H1 (cell line): ENCODE results near the gene KLC4. TPM values are rescaled to one million over a fixed set of nuclear protein-coding genes. Genes with fewer than 3 reads are reported as not detected.

ENCODE experiments used
- CTCF ChIA-PET: fragments of 300-600 bp; sonication (Branson Sonifier 250); formaldehyde crosslinking; loops from one replicate; lab custom pipeline; 2021; ENCODE audit not compliant: partially characterized antibody; lab: Charles Lee
- POLR2A ChIA-PET: fragments of 300-600 bp; sonication (Branson Sonifier 250); formaldehyde crosslinking; loops from one replicate; lab custom pipeline; 2021; ENCODE audit warnings: inconsistent platforms; ENCODE audit not compliant: partially characterized antibody; lab: Charles Lee
- DNase-seq, 2 experiments: peaks; one replicate each; pipeline versions ENCODE4 v3.0.0 to v3.0.0-alpha.2; 2010 to 2022; ENCODE audit warnings: low spot score in 2 of 2, low read depth in 1 of 2, mixed read lengths in 1 of 2
- FAIRE-seq: peaks from 2 replicates; lab custom pipeline; 2011; peaks lifted over from hg19 to GRCh38; lab: Jason Lieb, UNC
- H2AFZ ChIP-seq: 2 replicates; pipeline ENCODE4 v1.8.1; 2012; ENCODE audit warnings: low read length, inconsistent platforms
- H2AK5ac ChIP-seq: 2 replicates; pipeline ENCODE4 v1.6.1; 2013; ENCODE audit warnings: low read depth, low read length
- H2BK120ac ChIP-seq: replicated peaks from 2 replicates; pipeline ENCODE3; 2013; ENCODE audit warnings: low read depth, low read length, inconsistent platforms
- H2BK12ac ChIP-seq: 2 replicates; pipeline ENCODE4 v1.6.1; 2013; ENCODE audit warnings: low read depth, low read length
- H2BK15ac ChIP-seq: 2 replicates; pipeline ENCODE4 v1.6.1; 2013; ENCODE audit warnings: low read length
- H2BK20ac ChIP-seq: 2 replicates; pipeline ENCODE4 v1.6.1; 2013; ENCODE audit warnings: low read length
- H2BK5ac ChIP-seq: 2 replicates; pipeline ENCODE4 v1.6.1; 2013; ENCODE audit warnings: low read depth, low read length
- H3K14ac ChIP-seq: 2 replicates; pipeline ENCODE4 v1.6.1; 2013; ENCODE audit warnings: inconsistent platforms; ENCODE audit not compliant: insufficient read length
- H3K18ac ChIP-seq: 2 replicates; pipeline ENCODE4 v1.6.1; 2013; ENCODE audit warnings: low read length; ENCODE audit errors: extremely low read depth
- H3K23ac ChIP-seq: 2 replicates; pipeline ENCODE4 v1.6.1; 2013; ENCODE audit warnings: inconsistent platforms; ENCODE audit not compliant: insufficient read length
- H3K23me2 ChIP-seq: 2 replicates; pipeline ENCODE4 v1.6.1; 2013; ENCODE audit warnings: low read depth, low read length
- H3K27ac ChIP-seq: 2 replicates; pipeline ENCODE4 v1.6.1; 2011; ENCODE audit warnings: low read depth, low read length, inconsistent platforms
- H3K27me3 ChIP-seq, 4 experiments: replicated peaks in 1 of 4; 1 replicate in 1 of 4; 2 replicates in 3 of 4; pipeline versions ENCODE4 v1.6.1 to v1.8.1; 2011 to 2013; ENCODE audit warnings: low read length in 3 of 4, mild to moderate bottlenecking in 3 of 4, inconsistent platforms in 2 of 4, mixed read lengths in 2 of 4, moderate library complexity in 1 of 4; ENCODE audit not compliant: control insufficient read depth in 3 of 4, insufficient read depth in 3 of 4; ENCODE audit errors: extremely low read depth in 1 of 4
- H3K36me3 ChIP-seq, 4 experiments: 2 replicates each; pipeline versions ENCODE4 v1.6.1 to v1.8.1; 2011 to 2013; ENCODE audit warnings: mild to moderate bottlenecking in 4 of 4, low read length in 3 of 4, moderate library complexity in 2 of 4, control low read depth in 1 of 4, inconsistent platforms in 1 of 4; ENCODE audit not compliant: insufficient read depth in 4 of 4, control insufficient read depth in 2 of 4
- H3K4ac ChIP-seq: replicated peaks from 2 replicates; pipeline ENCODE3; 2013; ENCODE audit warnings: low read length, low read depth, mixed read lengths, inconsistent platforms; ENCODE audit not compliant: insufficient read length
- H3K4me1 ChIP-seq, 4 experiments: replicated peaks in 1 of 4; 1 replicate in 1 of 4; 2 replicates in 3 of 4; pipeline versions ENCODE4 v1.6.1 to v1.8.1; 2011 to 2013; ENCODE audit warnings: low read length in 3 of 4, inconsistent platforms in 2 of 4, mixed read lengths in 1 of 4; ENCODE audit not compliant: insufficient read depth in 4 of 4, control insufficient read depth in 3 of 4
- H3K4me2 ChIP-seq, 2 experiments: 2 replicates each; pipeline versions ENCODE4 v1.6.1 to v1.8.1; 2011 to 2013; ENCODE audit warnings: low read depth in 2 of 2, low read length in 2 of 2, control low read depth in 1 of 2, inconsistent platforms in 1 of 2, mild to moderate bottlenecking in 1 of 2; ENCODE audit not compliant: insufficient read depth in 1 of 2
- H3K4me3 ChIP-seq, 4 experiments: fragments of 200-600, 300-600 bp in 1 of 4; sonication (generic), shearing (Covaris generic), sonication (Bioruptor Twin) in 1 of 4; 2 replicates each; pipeline versions ENCODE4 v1.5.1 to v1.8.1; 2011 to 2016; ENCODE audit warnings: low read length in 4 of 4, low read depth in 3 of 4, control low read depth in 2 of 4, inconsistent platforms in 2 of 4, mild to moderate bottlenecking in 2 of 4, mixed read lengths in 1 of 4, moderate library complexity in 1 of 4; ENCODE audit not compliant: insufficient read depth in 2 of 4; ENCODE audit errors: extremely low read depth in 1 of 4
- H3K56ac ChIP-seq: replicated peaks from 2 replicates; pipeline ENCODE3; 2013; ENCODE audit warnings: low read depth, mild to moderate bottlenecking, mixed read lengths, low read length, inconsistent platforms; ENCODE audit not compliant: insufficient read length
- H3K79me1 ChIP-seq: 2 replicates; pipeline ENCODE4 v1.6.1; 2013; ENCODE audit warnings: low read depth, low read length, control low read depth
- H3K79me2 ChIP-seq, 2 experiments: 2 replicates each; pipeline versions ENCODE4 v1.6.1 to v1.8.1; 2012 to 2013; ENCODE audit warnings: low read length in 2 of 2, mild to moderate bottlenecking in 2 of 2, inconsistent platforms in 1 of 2; ENCODE audit not compliant: insufficient read depth in 2 of 2, control insufficient read depth in 1 of 2
- H3K9ac ChIP-seq, 4 experiments: replicated peaks in 1 of 4; 1 replicate in 1 of 4; 2 replicates in 3 of 4; pipeline versions ENCODE4 v1.6.1 to v1.8.1; 2011 to 2013; ENCODE audit warnings: low read depth in 3 of 4, low read length in 3 of 4, control low read depth in 2 of 4, mild to moderate bottlenecking in 2 of 4, moderate library complexity in 2 of 4, inconsistent platforms in 1 of 4; ENCODE audit errors: extremely low read depth in 1 of 4
- H3K9me3 ChIP-seq, 2 experiments: 2 replicates each; pipeline versions ENCODE4 v1.6.1 to v1.8.1; 2012 to 2013; ENCODE audit warnings: mild to moderate bottlenecking in 2 of 2, moderate library complexity in 2 of 2, control low read depth in 1 of 2, inconsistent platforms in 1 of 2, low read depth in 1 of 2, low read length in 1 of 2, mixed read lengths in 1 of 2; ENCODE audit not compliant: insufficient read depth in 2 of 2
- H4K20me1 ChIP-seq, 2 experiments: replicated peaks in 1 of 2; 2 replicates each; pipeline versions ENCODE3 to v1.8.1; 2011 to 2013; ENCODE audit warnings: inconsistent platforms in 2 of 2, low read length in 2 of 2, mild to moderate bottlenecking in 1 of 2; ENCODE audit not compliant: insufficient read depth in 2 of 2, control insufficient read depth in 1 of 2
- H4K5ac ChIP-seq: 2 replicates; pipeline ENCODE4 v1.6.1; 2013; ENCODE audit warnings: low read length, low read depth, mixed read lengths, inconsistent platforms; ENCODE audit not compliant: insufficient read length
- H4K8ac ChIP-seq: 2 replicates; pipeline ENCODE4 v1.8.0; 2013; ENCODE audit warnings: mild to moderate bottlenecking, moderate library complexity, low read length, inconsistent platforms; ENCODE audit not compliant: insufficient read depth; ENCODE audit errors: extremely low read depth
- H4K91ac ChIP-seq: replicated peaks from 2 replicates; pipeline ENCODE3; 2013; ENCODE audit warnings: low read length, mixed read lengths, inconsistent platforms; ENCODE audit not compliant: insufficient read length
- BACH1 ChIP-seq: IDR thresholded peaks from 2 replicates; pipeline ENCODE4 v1.6.1; 2012; ENCODE audit warnings: low read length, improper control_type of control experiment
- FOSL1 ChIP-seq: IDR thresholded peaks from 2 replicates; pipeline ENCODE4 v1.6.1; 2011; ENCODE audit warnings: mild to moderate bottlenecking, low read depth, low read length, moderate library complexity; ENCODE audit not compliant: insufficient read depth
- GABPA ChIP-seq: IDR thresholded peaks from 2 replicates; pipeline ENCODE4 v1.6.1; 2011; ENCODE audit warnings: mild to moderate bottlenecking, low read length, moderate library complexity, borderline replicate concordance; ENCODE audit not compliant: insufficient read depth
- KDM1A ChIP-seq: fragments of 200-600, 300-600 bp; sonication (generic); IDR thresholded peaks from 2 replicates; pipeline ENCODE4 v1.7.1; 2016; ENCODE audit warnings: mild to moderate bottlenecking, low read length, borderline replicate concordance
- RAD21 ChIP-seq, 2 experiments: IDR thresholded peaks in 1 of 2; conservative IDR thresholded peaks in 1 of 2; 2 replicates each; pipeline ENCODE4 v1.6.1; 2011; ENCODE audit warnings: low read depth in 2 of 2, low read length in 2 of 2, improper control_type of control experiment in 1 of 2, inconsistent platforms in 1 of 2, mild to moderate bottlenecking in 1 of 2, moderate library complexity in 1 of 2
- TAF1 ChIP-seq: IDR thresholded peaks from 2 replicates; pipeline ENCODE4 v1.6.1; 2011; ENCODE audit warnings: mild to moderate bottlenecking, low read depth, low read length
- ZNF274 ChIP-seq: IDR thresholded peaks from 2 replicates; pipeline ENCODE4 v1.7.0; 2012; ENCODE audit warnings: low read length, borderline replicate concordance; ENCODE audit errors: extremely low read depth
- WGBS, 2 experiments: shearing (Covaris generic) in 1 of 2; methylation state at CpG; one replicate each; pipeline versions ENCODE4 v1.1.6 to v1.1.7; 2013 to 2015; ENCODE audit warnings: low lambda C conversion rate in 2 of 2, mixed read lengths in 2 of 2, inconsistent platforms in 1 of 2, low coverage in 1 of 2, missing lambda C conversion rate in 1 of 2; ENCODE audit not compliant: insufficient replicate concordance in 2 of 2, insufficient coverage in 1 of 2, insufficient read length in 1 of 2; ENCODE audit errors: extremely low coverage in 1 of 2, missing lambda C conversion rate in 1 of 2; 5-methylcytosine and 5-hydroxymethylcytosine counted together
- polyA plus RNA-seq, 7 experiments: library from polyadenylated mRNA; depleted of rRNA in 3 of 7; stranded (reverse) in 5 of 7; unstranded in 2 of 7; fragments of >200 nt in 5 of 7; fragments of 200-250 nt in 2 of 7; gene quantifications; 1 replicate in 5 of 7; 2 replicates in 1 of 7; 4 replicates in 1 of 7; pipeline versions ENCODE4 v1.2.1 to v1.2.3, GENCODE V29; 2011 to 2013; ENCODE audit warnings: missing spikeins in 2 of 7, mixed read lengths in 2 of 7
- total RNA-seq: library from RNA; stranded (reverse); fragmentation: NEBNext Ultra II Directional; extraction: Animal tissue kit (Norgen Biotek cat#: 25700); gene quantifications from 2 replicates; pipeline ENCODE4 v1.2.1, GENCODE V29; 2021
- TF ChIP-seq, protein P1 (sequence below): IDR thresholded peaks from 2 replicates; pipeline ENCODE4 v1.6.1; 2012; ENCODE audit warnings: inconsistent platforms
- TF ChIP-seq, protein P2 (sequence below): IDR thresholded peaks from 2 replicates; pipeline ENCODE4 v1.6.1; 2011; ENCODE audit warnings: low read length, improper control_type of control experiment

Gene KLC4
- total and polyA plus RNA-seq, 2 of the 8 experiments (the other 6 are each of a cell fraction or from before 2014, with no cell fraction given) = 15.7 to 28.5 TPM

DNA sequence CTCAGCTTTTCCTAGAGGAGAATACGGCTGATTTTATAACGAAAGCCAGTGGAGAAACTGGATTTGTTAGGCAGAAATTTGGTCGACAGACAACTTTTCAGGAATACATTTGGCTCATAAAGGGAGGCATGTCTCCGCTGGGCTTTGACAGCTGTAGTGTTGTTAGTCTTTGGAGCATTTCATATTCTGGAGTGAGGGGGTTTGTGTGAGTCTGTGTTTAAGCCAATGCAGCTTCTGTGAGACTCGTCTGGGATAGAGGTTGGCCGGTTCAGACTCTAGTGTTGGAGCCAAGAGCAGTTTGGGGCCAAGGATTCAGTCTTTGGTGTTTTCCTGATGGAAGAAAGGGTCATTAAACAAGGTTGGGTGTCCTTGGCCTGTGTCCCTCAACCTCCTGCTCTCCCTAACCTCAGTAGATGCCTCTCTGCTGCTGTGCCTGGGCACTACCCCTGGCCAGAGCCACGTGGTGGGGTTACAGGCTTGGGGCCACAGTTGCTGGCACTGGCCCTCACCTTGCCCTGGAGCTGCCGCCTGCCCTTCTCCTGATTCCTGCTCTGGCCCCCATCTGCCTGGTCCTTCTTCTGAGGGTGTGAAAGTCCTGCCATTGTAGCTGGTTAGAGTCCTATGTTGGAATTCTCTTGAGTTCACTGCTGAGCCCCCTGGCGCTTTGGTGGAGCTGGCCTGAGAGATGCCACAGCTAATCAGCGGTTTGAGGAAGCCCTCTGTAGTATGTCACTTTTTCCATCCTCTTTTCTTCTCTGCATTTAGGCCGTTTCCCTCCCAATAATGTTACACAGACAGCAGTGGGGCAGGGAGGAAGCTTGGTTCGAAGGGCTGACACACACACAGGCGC is 23.6 kb downstream of the KLC4 start:
- H4K8ac ChIP-seq = no peak overlapping the region
- H4K91ac ChIP-seq = no peak overlapping the region
- H3K14ac ChIP-seq = no peak overlapping the region
- whole genome bisulfite sequencing, 2 experiments = 86% methylated on average over 13 of the region's 13 CpGs; no CpG with 5 or more reads in 1 of the 2 experiments
- no peaks in the 10 kb centered on the region for H3K36me3 ChIP-seq
- ChIA-PET CTCF (interaction anchor here (0.6 to 2.4 kb wide), 12 partner anchors 9 to 184 kb away, joined by 3 to 11 read pairs (median 4); no protein-coding TSS in a partner anchor), POLR2A (interaction anchor here (0.5 to 2.1 kb wide), 8 partner anchors 11 to 66 kb away, joined by 3 to 10 read pairs (median 3); partner anchors contain the start of genes CUL7, KLC4 and MRPL2)
- no peak overlapping the region for H3K27ac ChIP-seq
- no peak overlapping the region for H2BK5ac ChIP-seq
- H4K20me1 ChIP-seq = peaks cover 15 to 16% of the 10 kb centered on the region in 2 experiments
- no peak overlapping the region for H3K4me3 ChIP-seq
- H3K9me3 ChIP-seq = no peaks in the 10 kb centered on the region
- H3K23me2 ChIP-seq = no peaks in the 10 kb centered on the region; the same call in 1 of the 2 replicates
- H3K56ac ChIP-seq = no peak overlapping the region
- no peak for DNase-seq
- no peak overlapping the region for H3K23ac ChIP-seq
- peaks cover 28% of the 10 kb centered on the region for H3K79me1 ChIP-seq
- FAIRE-seq = no peak
- H2BK15ac ChIP-seq = no peak overlapping the region
- H2BK12ac ChIP-seq = no peak overlapping the region
- no peak overlapping the region for H2AFZ ChIP-seq
- peak overlapping the region; percentile 44; the same call in 1 of the 2 replicates for H2AK5ac ChIP-seq
- H3K4me2 ChIP-seq = no peak overlapping the region
- peak overlapping the region in 1 of 4 experiments; percentile 10; a peak in 1 of 7 replicates for H3K9ac ChIP-seq
- no peak overlapping the region for H3K4ac ChIP-seq
- H3K79me2 ChIP-seq = peaks cover 18 to 92% of the 10 kb centered on the region in 2 experiments
- H3K27me3 ChIP-seq = no peaks in the 10 kb centered on the region
- H3K18ac ChIP-seq = no peak overlapping the region
- H2BK120ac ChIP-seq = no peak overlapping the region
- H2BK20ac ChIP-seq = no peak overlapping the region
- H4K5ac ChIP-seq = no peak overlapping the region
- H3K4me1 ChIP-seq = peaks cover 3 to 14% (median 6%) of the 10 kb centered on the region in 4 experiments; a peak in 6 of 7 replicates
- TF ChIP-seq, protein P1, sequence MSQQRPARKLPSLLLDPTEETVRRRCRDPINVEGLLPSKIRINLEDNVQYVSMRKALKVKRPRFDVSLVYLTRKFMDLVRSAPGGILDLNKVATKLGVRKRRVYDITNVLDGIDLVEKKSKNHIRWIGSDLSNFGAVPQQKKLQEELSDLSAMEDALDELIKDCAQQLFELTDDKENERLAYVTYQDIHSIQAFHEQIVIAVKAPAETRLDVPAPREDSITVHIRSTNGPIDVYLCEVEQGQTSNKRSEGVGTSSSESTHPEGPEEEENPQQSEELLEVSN = no peak
- no peak for TF ChIP-seq FOSL1
- no peak for TF ChIP-seq ZNF274
- no peak for TF ChIP-seq KDM1A
- TF ChIP-seq GABPA = no peak
- TF ChIP-seq TAF1 = no peak
- no peak for TF ChIP-seq BACH1
- TF ChIP-seq, protein P2, sequence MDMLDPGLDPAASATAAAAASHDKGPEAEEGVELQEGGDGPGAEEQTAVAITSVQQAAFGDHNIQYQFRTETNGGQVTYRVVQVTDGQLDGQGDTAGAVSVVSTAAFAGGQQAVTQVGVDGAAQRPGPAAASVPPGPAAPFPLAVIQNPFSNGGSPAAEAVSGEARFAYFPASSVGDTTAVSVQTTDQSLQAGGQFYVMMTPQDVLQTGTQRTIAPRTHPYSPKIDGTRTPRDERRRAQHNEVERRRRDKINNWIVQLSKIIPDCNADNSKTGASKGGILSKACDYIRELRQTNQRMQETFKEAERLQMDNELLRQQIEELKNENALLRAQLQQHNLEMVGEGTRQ = no peak
- no peak for TF ChIP-seq RAD21 (IDR thresholded peaks at IDR 0.05 in 1 of 2, conservative IDR thresholded peaks at IDR 0.05 in 1 of 2; ENCODE audit: low read depth in 2 of 2, low read length in 2 of 2)
